NCI-H446 (cell line): ENCODE measurements around the gene ZDHHC14.

Experiments used
- DNase-seq, 2 experiments: peaks; one replicate each; lab custom pipeline; 2025; lab: John Stamatoyannopoulos, UW

The ZDHHC14 gene

GRCh38 chr6:157533048-157533871 lies 152.3 kb downstream of the ZDHHC14 start:
- DNase-seq: no peak

GRCh38 chr6:157534134-157534871 lies 153.3 kb downstream of the ZDHHC14 start:
- no peak for DNase-seq

GRCh38 chr6:157534977-157535339 lies 154.0 kb downstream of the ZDHHC14 start:
- no peak for DNase-seq

GRCh38 chr6:157535340-157536222 lies 154.6 kb downstream of the ZDHHC14 start:
- no peak for DNase-seq

- DNase-seq: no peak
Measured at GRCh38 chr6:157536223-157536545, 155.2 kb downstream of the ZDHHC14 start.

GRCh38 chr6:157537556-157537955 lies 156.6 kb downstream of the ZDHHC14 start:
- DNase-seq: no peak

GRCh38 chr6:157538168-157538567 lies 157.2 kb downstream of the ZDHHC14 start:
- DNase-seq: no peak

- DNase-seq: no peak
Measured at GRCh38 chr6:157538698-157539097, 157.7 kb downstream of the ZDHHC14 start.

GRCh38 chr6:157539421-157539822 lies 158.4 kb downstream of the ZDHHC14 start:
- no peak for DNase-seq

- DNase-seq: no peak
Measured at GRCh38 chr6:157539900-157540752, 159.1 kb downstream of the ZDHHC14 start.

GRCh38 chr6:157541618-157542413 lies 160.8 kb downstream of the ZDHHC14 start:
- DNase-seq: no peak

- DNase-seq: no peak
Measured at GRCh38 chr6:157542414-157543160, 161.6 kb downstream of the ZDHHC14 start.

GRCh38 chr6:157546321-157546720 lies 165.3 kb downstream of the ZDHHC14 start:
- DNase-seq: no peak

GRCh38 chr6:157547112-157547511 lies 166.1 kb downstream of the ZDHHC14 start:
- no peak for DNase-seq

GRCh38 chr6:157548635-157549467 lies 167.9 kb downstream of the ZDHHC14 start:
- DNase-seq: no peak

GRCh38 chr6:157549468-157549745 lies 168.4 kb downstream of the ZDHHC14 start:
- DNase-seq: no peak

- DNase-seq: no peak
Measured at GRCh38 chr6:157550114-157550989, 169.4 kb downstream of the ZDHHC14 start.
